GM12878 (cell line): ENCODE data around the gene MED22. TPM values are rescaled to one million over a fixed set of nuclear protein-coding genes. Genes with fewer than 3 reads are reported as not detected.

Source experiments
- ATAC-seq: fragments of 200-7000 bp; cut with Tn5 transposase; 3 replicates; pipeline ENCODE4 v1.9.1; 2020; ENCODE audit warnings: mild to moderate bottlenecking, moderate library complexity
- BruUV-seq: library from RNA; stranded (reverse); fragments of 400-500 nt; replicated peaks from 2 replicates; lab custom pipeline; 2021; lab: Mats Ljungman, UMichigan
- CTCF ChIA-PET: fragments of 300-600 bp; sonication (Branson Sonifier 250); formaldehyde crosslinking; extraction: SDS; loops from one replicate; lab custom pipeline; 2021; ENCODE audit warnings: inconsistent platforms; lab: Yijun Ruan, JAX
- POLR2A ChIA-PET: fragments of 350-600 bp; formaldehyde crosslinking; extraction: SDS; loops from one replicate; lab custom pipeline; 2021; ENCODE audit warnings: inconsistent platforms; lab: Charles Lee
- RAD21 ChIA-PET: fragments of 300-600 bp; sonication (Branson Sonifier 250); formaldehyde crosslinking; loops from one replicate; lab custom pipeline; 2023; ENCODE audit warnings: antibody characterized with exemption; ENCODE audit not compliant: unreplicated experiment; lab: Charles Lee
- SMC1A ChIA-PET: fragments of 300-600 bp; sonication (Branson Sonifier 250); formaldehyde crosslinking; loops from one replicate; lab custom pipeline; 2023; ENCODE audit not compliant: unreplicated experiment, uncharacterized antibody; lab: Charles Lee
- DNase-seq: peaks from one replicate; pipeline ENCODE4 v3.0.0-alpha.2; 2011; ENCODE audit warnings: low read depth, low spot score
- FAIRE-seq: peaks from 3 replicates; lab custom pipeline; 2011; peaks lifted over from hg19 to GRCh38; lab: Jason Lieb, UNC
- H2AFZ ChIP-seq: 2 replicates; pipeline ENCODE4 v1.6.0; 2011; ENCODE audit warnings: low read depth, low read length, control low read depth; ENCODE audit not compliant: control insufficient read depth
- H3K27ac ChIP-seq: 2 replicates; pipeline ENCODE4 v1.5.1; 2011; ENCODE audit warnings: control low read depth; ENCODE audit not compliant: control insufficient read depth, insufficient read depth
- H3K27me3 ChIP-seq, 2 experiments: replicated peaks in 1 of 2; 2 replicates each; pipeline versions ENCODE4 v1.6.0 to v1.6.1; 2011; ENCODE audit warnings: low read length in 1 of 2; ENCODE audit not compliant: control insufficient read depth in 2 of 2, insufficient read depth in 2 of 2
- H3K36me3 ChIP-seq, 2 experiments: 2 replicates each; pipeline ENCODE4 v1.5.1; 2011; ENCODE audit warnings: low read length in 1 of 2; ENCODE audit not compliant: control insufficient read depth in 2 of 2, insufficient read depth in 2 of 2
- H3K4me1 ChIP-seq: 2 replicates; pipeline ENCODE4 v1.6.1; 2011; ENCODE audit warnings: mild to moderate bottlenecking, low read length, moderate library complexity, mixed read lengths; ENCODE audit not compliant: control insufficient read depth, insufficient read depth
- H3K4me2 ChIP-seq: 2 replicates; pipeline ENCODE4 v1.6.0; 2011; ENCODE audit warnings: control low read depth; ENCODE audit not compliant: control insufficient read depth, insufficient read depth
- H3K4me3 ChIP-seq: fragments of 200-600 bp; sonication (generic); 2 replicates; pipeline ENCODE4 v1.5.1; 2016
- H3K79me2 ChIP-seq: 2 replicates; pipeline ENCODE4 v1.6.0; 2011; ENCODE audit warnings: low read length; ENCODE audit not compliant: control insufficient read depth, insufficient read depth
- H3K9ac ChIP-seq: 2 replicates; pipeline ENCODE4 v1.8.0; 2011; ENCODE audit warnings: low read length, control low read depth, mixed read lengths; ENCODE audit not compliant: control insufficient read depth, insufficient read depth
- H3K9me3 ChIP-seq: replicated peaks from 3 replicates; pipeline ENCODE4 v1.5.1; 2011; ENCODE audit warnings: mild to moderate bottlenecking, low read length; ENCODE audit not compliant: control insufficient read depth, insufficient read depth
- H4K20me1 ChIP-seq: 2 replicates; pipeline ENCODE4 v1.6.0; 2011; ENCODE audit not compliant: control insufficient read depth, insufficient read depth
- ATF3 ChIP-seq: IDR thresholded peaks from 2 replicates; pipeline ENCODE4 v1.6.1; 2011; ENCODE audit warnings: low read depth, mild to moderate bottlenecking, low read length, moderate library complexity, borderline replicate concordance; ENCODE audit errors: extremely low read depth
- CHD4 ChIP-seq: fragments of 200-600 bp; sonication (generic); IDR thresholded peaks from 2 replicates; pipeline ENCODE4 v1.6.1; 2016; ENCODE audit warnings: mild to moderate bottlenecking
- CREB1 ChIP-seq: IDR thresholded peaks from 2 replicates; pipeline ENCODE4 v1.6.1; 2012; ENCODE audit warnings: low read depth, mild to moderate bottlenecking, inconsistent platforms
- FOXK2 ChIP-seq: fragments of 450-650 bp; IDR thresholded peaks from 2 replicates; pipeline ENCODE4 v1.6.1; 2017; ENCODE audit warnings: mild to moderate bottlenecking, moderate library complexity
- MAX ChIP-seq: IDR thresholded peaks from 2 replicates; pipeline ENCODE4 v1.6.1; 2012; ENCODE audit warnings: low read depth, low read length, improper control_type of control experiment
- PBX3 ChIP-seq: IDR thresholded peaks from 2 replicates; pipeline ENCODE4 v1.6.1; 2011; ENCODE audit warnings: mild to moderate bottlenecking, low read depth, low read length, moderate library complexity; ENCODE audit not compliant: insufficient replicate concordance
- ZBTB11 ChIP-seq: fragments of 450-650 bp; formaldehyde crosslinking; IDR thresholded peaks from 2 replicates; pipeline ENCODE4 v1.5.0; 2022; ENCODE audit warnings: mild to moderate bottlenecking, missing genetic modification characterization
- ZNF24 ChIP-seq: fragments of 450-650 bp; IDR thresholded peaks from 2 replicates; pipeline ENCODE4 v1.6.1; 2017; ENCODE audit warnings: antibody characterized with exemption, mild to moderate bottlenecking
- WGBS: methylation state at CpG from one replicate; pipeline ENCODE4 v1.1.6; 2016; ENCODE audit warnings: low lambda C conversion rate; ENCODE audit not compliant: insufficient replicate concordance, insufficient coverage; ENCODE audit errors: missing lambda C conversion rate; 5-methylcytosine and 5-hydroxymethylcytosine counted together
- in situ Hi-C: fragments of 300-500 bp; cut with MboI; formaldehyde crosslinking; loops from 9 replicates; pipeline ENCODE4 v1.14.3; 2018; ENCODE audit warnings: mixed read lengths
- intact Hi-C: fragments of 100-400 bp; cut with micrococcal nuclease; formaldehyde crosslinking; loops from one replicate; pipeline ENCODE4 v1.14.2; 2022; ENCODE audit not compliant: unreplicated experiment
- polyA plus RNA-seq, 11 experiments: library from polyadenylated mRNA; depleted of rRNA in 4 of 11; unstranded in 6 of 11; stranded (reverse) in 5 of 11; fragments of >200 nt; fragmentation: Nextera tagmentation in 4 of 11; fragmentation: Illumina TruSeq in 1 of 11; extraction: Ambion mirVana in 4 of 11; extraction: Trizol in 1 of 11; gene quantifications; 1 replicate in 1 of 11; 2 replicates in 10 of 11; pipeline versions ENCODE4 v1.2.1 to v1.2.3, GENCODE V29; 2011 to 2016; ENCODE audit warnings: inconsistent platforms in 2 of 11, missing spikeins in 2 of 11, low read depth in 1 of 11
- total RNA-seq, 4 experiments: library from RNA; depleted of rRNA in 3 of 4; stranded (reverse); fragments of >200 nt in 3 of 4; fragmentation: Illumina TruSeq in 1 of 4; extraction: Trizol in 1 of 4; gene quantifications; 2 replicates each; pipeline versions ENCODE4 v1.2.1 to v1.2.3, GENCODE V29; 2013 to 2021

The MED22 gene
- total and polyA plus RNA-seq, 10 of the 15 experiments (the other 5 are each of a cell fraction or from before 2014, with no cell fraction given) = 1.4 to 42.1 (median 24.6) TPM

- intact Hi-C loops = loop anchor here (5.0 kb wide), 1 partner anchor 33 kb away; the partner anchor contains the start of gene SURF6
- BruUV-seq = no TSS peak
- ATAC-seq (no peak), DNase-seq (no peak), FAIRE-seq (no peak)
- peak overlapping the region; percentile 60 for H3K27ac ChIP-seq
- ChIA-PET SMC1A (interaction anchor here (1.1 to 1.2 kb wide), 2 partner anchors 23 to 184 kb away, joined by 3 read pairs; partner anchors contain the start of genes MED22 and RPL7A), RAD21 (interaction anchor here (0.8 to 1.1 kb wide), 2 partner anchors 36 to 185 kb away, joined by 3 to 4 read pairs; no protein-coding TSS in a partner anchor), CTCF (interaction anchor here (0.6 to 3.9 kb wide), 5 partner anchors 15 to 210 kb away, joined by 3 to 16 read pairs (median 3); partner anchors contain the start of genes SURF1 and SURF2), POLR2A (interaction anchor here (0.6 to 2.8 kb wide), 7 partner anchors 11 to 184 kb away, joined by 3 to 13 read pairs (median 3); partner anchors contain the start of genes MED22, RPL7A, SURF1 and SURF6)
- no peak overlapping the region for H3K9ac ChIP-seq
- no peak overlapping the region for H2AFZ ChIP-seq
- H3K4me3 ChIP-seq = no peak overlapping the region
- H3K79me2 ChIP-seq = peaks cover 86% of the 10 kb centered on the region
- peak overlapping the region; percentile 80 for H3K4me2 ChIP-seq
- peaks cover 35% of the 10 kb centered on the region for H4K20me1 ChIP-seq
- no peaks in the 10 kb centered on the region for H3K27me3 ChIP-seq
- WGBS = 45% methylated on average over 9 of the region's 9 CpGs
- in situ Hi-C loops = no loop called here
- H3K9me3 ChIP-seq = no peaks in the 10 kb centered on the region
- peaks cover 22% of the 10 kb centered on the region for H3K4me1 ChIP-seq
- H3K36me3 ChIP-seq = peaks cover 22 to 28% of the 10 kb centered on the region in 2 experiments
- TF ChIP-seq CREB1 (peak; percentile 13; the same call in 1 of the 2 replicates), ATF3 (no peak)
Measured at GRCh38 chr9:133370685-133371084, 22.8 kb upstream of the MED22 start.

- Histone ChIP-seq H3K9ac (no peak overlapping the region), H3K4me3 (no peak overlapping the region), H3K27ac (no peak overlapping the region), H3K4me1 (peaks cover 22% of the 10 kb centered on the region), H3K79me2 (peaks cover 78% of the 10 kb centered on the region), H3K27me3 (no peaks in the 10 kb centered on the region), H4K20me1 (peaks cover 37% of the 10 kb centered on the region), H3K9me3 (no peaks in the 10 kb centered on the region), H2AFZ (no peak overlapping the region), H3K36me3 (peaks cover 24 to 35% of the 10 kb centered on the region in 2 experiments), H3K4me2 (no peak overlapping the region)
- TF ChIP-seq ZBTB11 (CRISPR knock-in tag) (no peak), MAX (no peak), CHD4 (no peak), FOXK2 (no peak), PBX3 (no peak), ZNF24 (no peak)
- SMC1A ChIA-PET = no interaction called here
- 50% methylated on average over 7 of the region's 7 CpGs for WGBS
- RAD21 ChIA-PET = no interaction called here
- DNase-seq (no peak), ATAC-seq (no peak), FAIRE-seq (no peak)
- CTCF ChIA-PET = no interaction called here
- intact Hi-C loops (loop anchor here (5.0 kb wide), 1 partner anchor 33 kb away; the partner anchor contains the start of gene SURF6), in situ Hi-C loops (no loop called here)
- POLR2A ChIA-PET = interaction anchor here (1.1 to 1.4 kb wide), 2 partner anchors 13 to 14 kb away, joined by 3 read pairs; partner anchors contain the start of gene SURF1
- BruUV-seq = no TSS peak
Measured at GRCh38 chr9:133369933-133370332, 22.0 kb upstream of the MED22 start.
